ENCODE measurements around the gene HIP1R.
"Not testable (repeated sequence)": the region's sequence is repeated elsewhere in the genome, so short reads cannot be mapped to it uniquely, and the experiment has no call there.

HIP1R gene

DNA sequence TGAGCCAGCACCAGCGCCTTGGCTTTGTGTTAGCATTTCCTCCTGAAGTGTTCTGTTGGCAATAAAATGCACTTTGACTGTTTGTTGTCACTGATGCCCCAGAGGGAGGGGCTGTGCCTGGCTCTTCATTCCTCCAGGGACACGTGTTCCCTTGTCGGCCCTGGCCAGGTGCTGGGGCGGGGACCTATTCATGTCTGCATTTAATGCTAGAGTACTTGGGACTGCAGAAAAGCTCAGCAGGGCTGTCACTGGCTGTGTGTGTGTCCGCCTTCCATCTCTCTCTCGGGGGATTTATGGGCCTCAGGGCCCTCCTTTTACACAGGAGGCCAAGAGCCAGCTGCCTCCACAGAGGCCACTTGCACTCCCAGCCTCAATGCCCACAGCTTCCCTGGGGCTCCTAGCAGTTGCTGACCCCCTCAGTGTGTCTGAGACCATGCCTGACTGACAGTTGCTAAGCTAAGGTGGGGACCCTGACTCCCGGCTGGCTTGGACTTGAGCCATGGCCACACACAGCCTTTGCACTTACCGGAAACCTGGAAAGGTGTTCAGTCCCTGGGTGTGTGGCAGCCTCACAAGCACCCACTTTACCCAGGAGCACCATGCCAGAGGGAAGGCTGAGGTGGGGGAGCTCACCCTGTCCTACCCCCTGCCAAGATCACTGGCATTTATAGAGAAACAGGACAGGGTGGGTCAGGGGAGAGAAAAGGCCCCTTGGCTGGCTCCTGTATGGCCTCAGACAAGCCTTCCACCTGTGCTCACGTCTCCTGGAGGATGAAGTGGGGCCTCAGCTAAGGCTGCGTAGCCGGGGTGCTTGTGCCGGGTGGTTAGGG is 27.8 kb downstream of the HIP1R start:
- DNase-seq: no peak

GRCh38 chr12:122864894-122865253 is 29.6 kb downstream of the HIP1R start:
- no peak for DNase-seq

GRCh38 chr12:122865268-122866231 is 30.3 kb downstream of the HIP1R start:
- no peak for DNase-seq

DNA sequence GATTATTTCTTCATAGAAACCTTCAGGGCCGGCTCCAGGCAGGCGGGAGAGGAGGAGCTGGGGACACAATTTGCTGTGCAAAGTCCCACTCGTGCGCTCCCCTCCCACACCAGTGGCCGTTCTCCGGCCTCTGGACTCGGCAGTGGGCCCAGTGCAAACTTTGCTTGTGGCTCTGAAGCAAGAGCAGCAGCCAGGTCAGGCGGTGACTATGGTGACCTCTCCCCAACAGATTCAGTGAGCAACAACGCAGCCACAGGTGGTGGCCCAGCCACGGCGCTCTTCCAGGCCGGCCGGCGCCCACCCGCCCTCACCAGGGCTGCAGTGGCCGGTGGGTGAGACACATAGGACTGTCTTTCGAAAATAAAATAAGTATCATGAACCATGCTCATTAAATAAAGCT is 31.1 kb downstream of the HIP1R start:
- DNase-seq: no peak

- DNase-seq: peak; percentile 10
Observed at GRCh38 chr12:122866950-122867607, 31.8 kb downstream of the HIP1R start.

DNA sequence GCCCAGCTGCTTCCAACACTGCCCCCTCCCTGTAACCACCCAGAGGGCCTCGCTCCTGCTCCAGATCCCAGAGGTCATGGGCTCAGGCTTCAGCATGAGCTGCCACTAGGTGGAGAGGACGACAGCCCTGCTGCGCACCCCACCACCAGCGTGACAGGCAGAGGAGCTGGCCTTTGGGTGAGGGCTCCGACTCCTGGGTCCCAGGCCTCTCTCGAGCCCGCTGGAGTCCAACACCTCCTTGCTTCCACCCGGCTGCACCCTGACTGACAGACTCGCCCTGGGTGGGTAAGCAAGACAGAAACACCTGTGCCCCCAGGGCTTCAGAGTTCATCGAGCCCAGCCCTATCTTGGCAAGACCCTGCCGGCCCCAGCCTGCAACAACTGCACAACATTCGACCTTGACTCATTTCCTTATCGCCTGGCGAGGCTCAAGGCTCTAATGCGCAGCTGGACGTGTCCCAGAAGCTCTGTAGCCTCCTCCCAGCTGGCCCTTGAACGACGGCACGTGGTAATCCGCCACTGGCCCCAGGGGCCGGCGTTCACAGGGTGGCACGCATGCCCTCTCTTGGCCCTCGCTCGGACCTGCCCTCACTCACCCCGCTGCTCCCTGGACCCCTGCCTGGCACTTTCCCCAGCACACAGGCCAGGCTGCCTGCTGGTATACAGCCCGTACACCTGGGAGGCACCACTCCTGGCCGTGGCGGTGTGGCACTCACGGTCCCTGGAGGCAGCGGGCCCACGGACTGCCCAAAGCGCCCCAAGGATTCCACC is 32.6 kb downstream of the HIP1R start:
- peak; percentile 13 for DNase-seq

DNA sequence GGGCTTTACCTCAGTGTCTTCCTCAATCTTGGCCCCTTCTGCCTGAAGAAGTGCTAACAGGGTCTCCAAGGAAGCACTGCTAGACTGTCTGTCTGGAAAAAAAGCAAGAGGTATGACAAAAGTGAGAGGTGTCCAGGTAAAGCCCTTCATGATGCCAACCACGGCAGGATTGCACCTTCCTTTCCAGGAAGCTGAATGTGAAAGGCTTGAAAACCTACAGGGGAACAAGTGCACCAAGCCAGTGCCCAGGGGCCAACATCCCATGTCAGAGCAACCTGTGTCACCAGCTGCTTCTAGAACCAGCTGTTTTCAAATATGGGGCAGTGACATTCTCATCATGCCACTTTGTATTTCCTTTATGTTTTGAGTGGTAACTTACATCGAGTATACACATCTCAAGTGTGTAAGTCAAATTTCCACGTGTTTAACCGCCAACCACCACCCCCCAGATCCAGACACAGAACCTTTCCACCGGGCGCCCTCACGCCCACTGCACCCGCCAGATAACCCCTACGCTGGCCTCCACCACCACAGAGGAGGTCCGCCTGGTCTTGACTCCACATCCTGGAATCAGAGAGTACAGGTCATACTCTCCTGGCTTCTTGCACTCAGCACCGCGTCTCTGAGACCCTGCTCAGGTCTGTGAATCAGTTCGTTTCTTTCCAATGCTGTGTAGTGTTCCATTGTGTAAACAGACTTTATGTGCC is 33.4 kb downstream of the HIP1R start:
- peak; percentile 1 for DNase-seq

- DNase-seq: no peak
Observed at GRCh38 chr12:122869207-122869973, 34.1 kb downstream of the HIP1R start.

DNA sequence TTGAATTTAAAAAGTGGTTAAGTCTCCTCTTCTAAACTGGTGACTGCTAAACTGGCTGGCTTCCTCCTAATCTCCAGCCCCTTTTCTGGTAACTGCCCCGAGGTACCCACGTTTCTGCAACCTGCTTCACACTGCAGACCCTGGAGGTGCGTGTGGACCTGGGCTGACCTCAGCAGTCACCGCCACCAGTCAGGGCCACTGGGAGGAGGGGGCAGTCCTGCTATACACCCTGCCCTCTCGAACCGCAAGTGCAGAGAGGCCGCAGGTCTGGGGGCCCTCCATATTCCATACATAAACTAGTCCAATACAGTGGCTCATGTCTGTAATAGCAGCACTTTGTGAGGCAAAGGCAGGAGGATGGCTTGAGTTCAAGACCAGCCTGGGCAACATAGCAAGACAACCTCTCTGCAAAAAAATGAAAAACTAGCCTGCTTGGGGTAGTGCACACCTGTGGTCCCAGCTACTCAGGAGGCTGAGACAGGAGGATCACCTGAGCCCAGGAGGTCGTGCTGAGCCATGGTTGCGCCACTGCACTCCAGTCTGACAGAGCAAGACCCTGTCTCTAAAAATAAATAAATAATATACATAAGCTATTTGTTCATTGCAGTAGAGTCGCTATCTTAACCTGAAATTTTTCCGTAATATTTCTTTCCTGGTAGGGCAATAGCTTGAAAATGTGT is 35.0 kb downstream of the HIP1R start:
- no peak for DNase-seq

DNA sequence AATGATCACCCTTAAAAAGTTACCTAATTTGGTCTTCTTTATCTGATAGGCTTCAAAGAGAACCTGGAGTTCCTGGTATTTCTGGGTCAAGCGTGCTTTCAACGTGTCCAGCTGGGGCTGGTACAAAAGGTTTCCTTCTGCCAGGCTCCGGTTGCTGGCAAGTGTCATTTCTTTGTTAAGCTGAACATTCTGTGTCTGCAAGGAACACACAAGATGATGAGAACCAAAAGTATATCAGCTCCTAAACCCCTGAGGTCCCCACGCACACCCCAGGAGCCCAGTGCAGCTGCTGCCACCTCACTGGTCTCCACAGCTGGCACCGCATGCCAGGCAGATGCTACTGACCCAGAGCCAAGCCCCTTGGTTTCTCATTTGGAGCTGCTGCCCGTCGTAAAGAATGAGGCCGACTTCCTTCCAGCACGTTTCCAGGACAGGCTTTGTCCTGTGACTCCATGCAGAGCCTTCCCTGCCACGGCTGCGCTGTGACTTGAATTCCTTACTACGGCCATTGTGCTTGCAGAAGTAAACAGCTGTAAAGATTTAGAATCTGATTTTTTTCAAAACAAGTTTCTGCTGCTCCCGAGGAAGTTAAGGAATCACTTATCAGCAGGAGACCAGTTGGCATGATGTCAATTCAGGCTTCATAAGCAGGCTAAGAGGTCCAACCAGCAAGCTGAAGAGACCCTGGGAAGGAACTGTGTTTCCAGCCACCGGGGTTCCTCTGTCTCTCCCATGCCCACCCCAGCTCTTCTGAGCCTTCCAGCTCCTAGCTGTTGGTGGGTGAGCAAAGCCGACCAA is 35.8 kb downstream of the HIP1R start:
- DNase-seq: no peak

DNA sequence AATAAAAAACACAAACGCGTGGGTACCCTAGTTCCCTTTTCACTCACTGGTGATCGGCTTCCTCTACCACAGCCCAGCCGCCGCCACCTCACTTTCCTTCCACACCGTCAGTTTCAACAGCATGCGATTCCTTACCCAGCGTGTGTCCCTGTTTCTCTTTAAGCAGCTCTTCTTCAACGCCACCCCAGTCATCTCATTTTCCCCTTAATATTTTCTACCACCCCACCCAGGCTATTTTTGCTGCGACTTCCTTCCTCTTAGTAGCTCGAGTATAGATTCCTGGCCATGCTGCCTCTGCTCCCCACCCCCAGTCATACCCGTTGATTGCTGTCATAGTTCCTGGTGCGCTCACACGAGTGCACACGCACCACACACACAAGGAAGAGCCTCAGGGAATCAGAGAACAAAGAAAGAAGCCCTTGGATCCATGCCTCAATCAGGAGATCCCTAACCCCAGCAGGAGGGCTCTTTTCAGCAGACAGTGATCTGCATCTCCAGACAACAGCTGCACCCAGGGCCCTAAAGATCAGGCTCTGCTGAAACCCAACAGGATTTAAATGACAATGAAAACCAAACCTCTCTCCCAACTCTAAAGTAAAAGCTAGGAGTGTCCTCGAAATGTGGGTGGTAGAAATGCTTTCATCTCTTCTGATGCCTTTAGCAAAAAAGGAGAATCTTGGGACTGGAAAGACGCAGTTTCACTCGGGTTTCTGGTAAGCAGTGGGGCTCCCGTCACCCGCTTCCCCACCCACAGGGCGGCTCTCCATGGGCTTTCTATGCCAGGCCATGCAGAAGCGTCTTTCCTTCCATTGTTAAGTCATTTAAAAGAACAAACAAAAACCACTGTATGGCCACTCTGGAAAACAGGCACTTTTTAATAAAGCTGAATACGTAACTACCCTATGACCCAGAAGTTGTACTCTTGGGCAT is 36.9 kb downstream of the HIP1R start:
- DNase-seq: no peak

DNA sequence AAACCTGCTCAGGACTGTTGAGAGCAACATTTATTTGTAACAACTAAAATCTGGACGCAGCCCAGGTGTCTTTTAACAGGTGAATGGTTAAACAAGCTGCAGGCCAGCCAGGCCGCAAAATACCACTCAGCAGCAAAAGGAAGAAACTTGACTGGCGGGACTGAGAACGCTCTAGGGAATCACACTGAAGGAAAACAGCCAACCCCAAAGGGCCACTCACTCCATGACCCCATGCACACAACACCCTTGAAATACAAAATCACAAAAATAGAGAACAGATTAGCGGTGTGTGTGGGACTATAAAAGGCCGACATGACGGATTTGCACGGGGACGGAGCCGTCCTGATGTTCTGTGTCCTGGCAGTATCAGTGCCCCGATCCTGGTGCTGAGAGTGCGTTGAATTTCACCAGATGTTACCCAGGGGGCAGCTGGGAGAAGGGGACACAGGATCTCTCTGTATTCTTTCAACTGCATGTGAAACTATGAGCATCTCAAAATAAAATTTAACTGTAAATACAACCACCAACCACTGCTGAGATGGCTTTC is 37.6 kb downstream of the HIP1R start:
- no peak for DNase-seq

- no peak for DNase-seq
Observed at GRCh38 chr12:122873540-122873939, 38.3 kb downstream of the HIP1R start.

- peak; percentile 60 for DNase-seq
Observed at GRCh38 chr12:122874081-122874480, 38.8 kb downstream of the HIP1R start.

GRCh38 chr12:122875590-122876220 is 40.4 kb downstream of the HIP1R start:
- DNase-seq: no peak

DNA sequence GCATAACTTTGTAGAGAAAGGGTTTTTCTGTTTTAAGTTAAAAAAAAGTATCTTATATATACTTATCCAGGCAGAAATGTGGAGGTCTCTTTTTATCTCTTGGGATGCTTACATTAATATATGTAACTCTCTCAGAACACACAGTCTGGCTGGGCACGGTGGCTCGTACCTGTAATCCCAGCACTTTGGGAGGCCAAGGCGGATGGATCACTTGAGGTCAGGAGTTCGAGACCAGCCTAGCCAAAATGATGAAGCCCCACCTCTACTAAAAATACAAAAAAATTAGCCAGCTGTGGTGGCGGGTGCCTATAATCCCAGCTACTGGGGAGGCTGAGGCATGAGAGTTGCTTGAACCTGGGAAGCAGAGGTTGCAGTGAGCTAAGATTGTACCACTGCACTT is 41.0 kb downstream of the HIP1R start:
- not testable (repeated sequence) for DNase-seq

GRCh38 chr12:122876731-122877130 is 41.5 kb downstream of the HIP1R start:
- DNase-seq: no peak
